GM18861 (cell line): ENCODE results near the gene FBLN5.

Experiments used
- ATAC-seq: cut with Tn5 transposase; IDR thresholded peaks from one replicate; pipeline ENCODE4 v1.9.1; 2021; ENCODE audit not compliant: unreplicated experiment

Gene FBLN5

DNA sequence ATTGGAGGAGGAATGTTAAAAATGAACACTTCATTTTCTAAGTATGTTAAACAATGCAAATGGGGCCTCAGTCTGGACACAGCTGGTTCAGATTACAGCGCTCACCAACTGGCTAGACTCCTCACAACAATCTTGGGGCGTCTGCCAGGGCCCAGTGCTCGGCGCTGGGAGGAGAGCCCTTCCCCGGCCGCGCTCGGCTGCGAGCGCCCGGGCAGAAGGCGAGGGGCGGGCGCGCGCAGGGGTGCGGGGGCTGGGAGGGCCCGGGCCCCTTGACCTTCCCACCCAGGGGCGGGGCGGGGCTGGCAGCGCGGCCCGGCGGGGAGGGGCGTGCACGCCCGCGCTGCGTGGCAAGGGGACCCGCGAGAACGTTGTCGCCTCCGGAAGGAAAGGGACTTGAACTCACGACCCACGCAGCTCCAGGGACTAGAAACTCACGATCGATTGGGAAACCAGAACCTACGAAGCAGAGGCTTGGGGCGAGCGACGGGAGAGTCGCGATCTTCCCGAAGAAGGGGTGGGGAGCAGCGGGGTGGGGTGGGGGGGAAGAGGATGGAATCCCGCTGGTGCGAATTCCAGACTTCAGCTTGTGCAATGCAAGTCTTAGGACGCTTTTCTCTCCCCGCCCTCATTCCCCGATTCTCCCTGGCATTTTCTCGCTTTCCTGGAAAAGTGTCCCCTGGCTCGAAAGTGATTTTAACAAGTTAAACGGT is at the start of gene FBLN5:
Gene FBLN5 (minus strand): TSS at position 220 of the 710 bp plus-strand sequence. CDS start 465 bp downstream, outside the sequence.
- ATAC-seq: no peak

DNA sequence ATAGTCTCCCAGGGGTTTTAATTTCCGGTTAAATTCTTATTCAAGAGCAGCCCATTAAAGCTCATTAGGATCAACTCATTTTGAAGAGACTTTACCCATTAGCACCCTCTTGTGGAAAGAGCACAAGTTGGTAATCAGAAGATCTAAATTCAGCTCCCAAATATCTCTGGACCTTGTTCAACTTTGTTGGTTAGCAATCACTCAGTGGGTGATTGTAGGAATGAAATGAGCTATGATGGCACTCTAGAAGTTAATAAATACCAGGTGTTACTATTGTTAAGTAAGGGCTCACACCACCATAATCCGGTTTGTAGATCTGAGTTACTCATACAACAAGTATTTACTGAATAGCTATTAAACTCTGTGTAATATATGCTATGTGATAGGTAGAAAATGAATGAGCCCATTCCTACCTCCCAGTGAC is 49.5 kb upstream of the FBLN5 start:
- peak; percentile 56 for ATAC-seq

DNA sequence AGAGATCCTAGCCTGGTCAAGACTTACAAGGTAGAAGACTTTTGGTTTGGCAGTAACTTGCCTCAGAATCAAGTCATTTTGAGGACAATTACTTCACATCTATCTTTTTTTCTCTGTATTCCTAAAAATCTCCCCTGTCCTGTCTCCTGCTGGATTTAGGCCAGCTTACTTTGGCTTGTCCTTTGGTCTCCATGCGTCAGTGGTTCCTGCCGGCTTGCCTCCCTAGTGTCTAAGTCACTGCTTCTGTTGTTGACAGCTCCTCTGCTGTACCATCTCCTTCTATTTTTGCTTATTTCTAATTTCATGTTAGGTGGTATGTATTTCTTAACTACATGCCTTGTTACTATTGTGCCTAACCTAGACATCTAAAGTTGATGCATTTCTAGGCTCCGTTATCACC is 39.7 kb upstream of the FBLN5 start:
- ATAC-seq: no peak

DNA sequence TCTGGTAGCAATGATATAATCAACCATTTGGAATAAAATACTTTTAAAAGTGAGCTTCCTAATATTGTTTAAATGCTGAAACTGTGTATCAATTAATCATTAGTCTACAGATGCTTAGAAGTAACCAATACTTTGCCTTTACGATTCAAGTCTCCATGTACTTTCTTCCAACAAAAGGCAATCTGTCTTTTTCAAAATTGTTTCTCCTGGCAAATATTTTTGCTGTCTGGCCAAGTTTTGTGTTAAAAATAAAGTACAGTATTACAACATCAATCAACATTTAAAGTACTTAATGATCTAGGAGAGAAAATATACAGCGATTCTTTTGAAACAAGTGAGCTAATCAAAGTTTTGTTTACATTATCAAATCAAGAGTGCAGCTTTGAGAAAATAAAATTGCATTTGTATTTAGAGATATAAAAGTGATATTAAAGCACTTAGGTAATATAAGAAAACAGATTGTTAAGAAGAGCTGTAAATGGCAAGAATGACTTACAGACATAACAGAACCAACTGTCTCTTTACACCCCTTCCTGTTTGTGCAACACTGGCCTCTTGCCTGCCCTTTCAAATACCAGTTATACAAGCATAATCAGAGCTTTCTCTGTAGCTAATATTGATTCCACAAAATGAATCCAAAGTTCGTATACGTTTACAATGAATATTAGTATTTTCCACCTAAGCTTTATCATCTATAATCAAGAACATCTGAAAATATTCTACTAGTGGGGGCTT is 38.2 kb upstream of the FBLN5 start:
- no peak for ATAC-seq

DNA sequence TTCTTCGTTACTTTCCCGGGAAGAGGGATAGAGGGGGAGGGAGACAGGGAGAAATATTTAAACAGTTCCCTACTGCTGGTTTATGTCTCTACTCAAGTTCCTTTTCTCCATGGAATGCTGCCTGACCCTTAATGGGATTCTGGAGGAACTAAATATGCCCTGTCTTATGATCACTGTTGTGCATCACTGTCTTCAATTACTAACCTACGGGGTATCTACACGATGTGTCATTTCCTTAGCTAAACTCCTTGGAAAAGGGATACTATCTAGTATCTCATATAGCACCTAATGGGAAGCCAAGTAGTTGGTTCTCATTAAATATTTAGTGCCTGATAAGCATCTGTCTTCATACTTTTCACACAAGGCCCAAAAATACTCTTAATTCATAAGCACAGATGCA is 37.5 kb upstream of the FBLN5 start:
- no peak for ATAC-seq

- ATAC-seq: no peak
These were observed 36.1 kb upstream of the FBLN5 start for GRCh38 chr14:91983588-91983987.

DNA sequence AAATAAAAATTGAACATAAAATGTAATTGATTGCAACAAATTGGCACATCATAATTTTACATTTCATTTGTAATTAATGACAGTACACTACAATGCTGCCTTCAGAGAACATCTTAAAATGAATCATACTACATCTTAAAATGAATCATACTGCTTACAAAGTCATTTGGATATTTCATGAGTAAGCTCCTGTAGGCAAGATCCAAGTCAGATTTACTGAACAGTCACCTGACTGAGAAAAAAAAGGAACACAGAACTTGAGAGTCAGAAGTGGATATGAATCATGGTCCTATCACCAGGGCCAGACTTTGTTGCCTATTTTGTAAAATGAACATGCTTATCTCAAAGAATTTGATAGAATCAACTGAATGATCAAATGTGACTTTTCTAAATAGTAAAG is 32.7 kb upstream of the FBLN5 start:
- ATAC-seq: peak; percentile 71

DNA sequence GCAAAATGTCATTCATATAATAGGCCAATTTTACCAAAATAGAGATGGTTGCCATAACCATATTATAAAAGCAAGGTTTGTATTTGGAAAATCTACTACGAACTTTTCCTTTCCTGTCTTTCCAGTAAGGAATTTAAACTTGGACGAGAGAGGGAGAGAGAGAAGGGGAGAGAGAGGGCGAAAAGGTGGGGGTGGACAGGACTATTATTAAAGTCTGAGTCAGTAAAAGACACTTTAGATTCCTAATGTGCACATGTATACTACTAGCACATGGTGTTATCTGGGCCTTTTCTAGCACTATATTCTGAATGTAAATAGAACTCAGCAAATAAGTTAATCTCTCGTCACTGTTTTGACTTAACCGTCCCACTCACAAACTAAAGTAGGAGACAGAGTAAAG is 30.4 kb upstream of the FBLN5 start:
- no peak for ATAC-seq

- ATAC-seq: no peak
These were observed 28.3 kb upstream of the FBLN5 start for GRCh38 chr14:91975763-91976162.

DNA sequence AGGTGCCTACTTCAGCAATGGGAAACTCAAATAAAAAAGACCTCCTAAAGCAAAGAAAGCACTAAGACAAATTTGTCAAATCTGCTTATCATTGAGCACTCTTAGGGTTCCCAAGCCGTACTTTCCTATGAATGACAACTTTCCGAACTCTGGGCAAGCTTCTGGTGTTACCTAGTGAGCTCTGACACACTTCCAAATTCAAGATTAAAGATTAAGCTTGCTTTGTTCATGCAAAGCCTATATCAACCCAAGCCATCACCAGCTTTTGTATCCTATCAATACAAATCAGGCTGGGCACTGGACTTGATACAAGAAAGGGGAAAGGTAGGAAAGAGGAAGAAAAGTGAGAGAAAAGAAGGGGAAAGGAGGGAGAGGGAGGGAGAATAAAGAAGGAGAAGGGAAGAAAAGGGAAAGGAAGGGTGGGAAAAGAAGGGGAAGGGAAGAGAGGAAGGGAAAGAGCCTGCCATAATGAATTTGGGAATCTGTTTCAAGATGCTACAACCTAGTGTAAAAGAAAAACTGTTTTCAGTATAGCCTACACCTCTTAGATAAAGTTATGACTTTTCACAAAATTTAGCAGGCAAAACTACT is 23.8 kb upstream of the FBLN5 start:
- no peak for ATAC-seq

DNA sequence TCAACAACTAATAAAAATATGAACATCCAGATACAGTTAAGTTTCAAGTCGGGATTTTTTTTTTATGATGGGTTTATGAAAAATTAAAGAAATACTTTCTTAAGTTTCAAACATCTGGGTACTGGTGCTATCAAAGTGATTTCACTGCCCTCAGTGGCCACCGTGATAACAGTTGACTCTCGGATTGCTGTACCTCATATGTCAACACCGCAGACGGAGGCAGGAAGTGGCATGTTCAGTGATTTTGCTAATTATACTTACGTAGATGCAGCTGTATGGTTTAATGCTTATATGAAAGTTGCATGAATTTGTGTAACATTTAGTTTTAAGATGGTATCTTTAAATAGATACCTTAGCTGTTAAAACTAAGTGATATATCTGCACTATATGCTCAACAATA is 20.8 kb upstream of the FBLN5 start:
- no peak for ATAC-seq

DNA sequence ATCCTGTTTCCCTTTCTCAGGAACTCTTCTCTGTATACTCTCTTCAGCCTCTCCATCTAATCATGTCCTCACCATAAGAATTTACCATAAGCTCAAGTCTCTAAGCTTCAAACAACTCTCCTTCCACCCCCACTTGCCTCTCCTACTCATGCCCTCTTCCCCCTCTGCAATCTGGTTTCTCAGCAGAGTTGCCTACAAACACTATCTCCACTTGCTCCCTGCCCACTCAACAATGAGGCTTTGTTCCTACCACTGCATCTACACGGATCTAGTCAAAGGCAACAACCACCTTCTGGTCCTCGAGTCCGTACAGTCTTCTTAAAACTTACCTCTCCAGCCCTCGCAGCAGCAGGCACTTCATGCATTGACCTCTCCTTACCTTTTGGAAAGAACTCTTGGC is 17.2 kb upstream of the FBLN5 start:
- no peak for ATAC-seq

GRCh38 chr14:91964011-91964410 is 16.5 kb upstream of the FBLN5 start:
- no peak for ATAC-seq

GRCh38 chr14:91963465-91963864 is 16.0 kb upstream of the FBLN5 start:
- ATAC-seq: no peak

GRCh38 chr14:91961297-91962220 is 14.1 kb upstream of the FBLN5 start:
- ATAC-seq: no peak

GRCh38 chr14:91957876-91958313 is 10.4 kb upstream of the FBLN5 start:
- ATAC-seq: no peak

- ATAC-seq: no peak
These were observed 9.1 kb upstream of the FBLN5 start for GRCh38 chr14:91956616-91957015.

GRCh38 chr14:91955168-91955567 is 7.7 kb upstream of the FBLN5 start:
- no peak for ATAC-seq

DNA sequence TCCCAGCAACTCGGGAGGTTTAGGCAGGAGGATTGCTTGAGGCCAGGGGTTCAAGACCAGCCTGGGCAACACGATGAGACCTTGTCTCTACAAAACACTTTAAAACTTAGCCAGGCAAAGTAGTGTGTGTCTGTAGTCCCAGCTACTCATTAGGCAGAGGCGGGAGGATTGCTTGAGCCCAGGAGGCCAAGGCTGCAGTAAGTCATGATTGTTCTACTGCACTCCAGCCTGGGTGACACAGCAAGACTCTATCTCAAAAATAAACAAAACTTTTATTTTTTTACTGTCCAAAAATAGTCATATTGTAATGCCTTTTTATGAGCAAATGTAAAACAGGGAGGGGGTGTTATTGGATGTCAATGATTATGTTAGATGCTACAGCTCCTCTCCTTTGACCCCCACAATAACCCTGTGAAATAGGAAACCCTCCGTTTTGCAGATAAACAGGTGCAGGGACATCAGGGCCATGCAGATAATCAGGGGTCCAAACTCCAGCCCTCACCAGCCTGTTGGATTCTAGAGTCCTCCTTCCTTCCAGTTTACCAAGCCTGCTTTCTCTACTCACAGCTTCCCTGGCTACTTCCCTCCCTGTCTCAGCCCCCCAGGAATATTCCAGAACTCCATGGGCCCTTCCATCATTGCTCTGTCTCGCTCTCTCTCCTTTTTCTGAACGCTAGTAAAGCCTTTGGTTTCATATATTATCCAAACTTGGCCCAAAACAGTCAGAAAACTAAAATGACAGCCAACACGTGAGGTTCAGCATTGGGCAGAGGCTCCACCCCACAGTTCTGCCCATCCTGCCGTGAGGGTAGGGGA is 5.9 kb upstream of the FBLN5 start:
- ATAC-seq: no peak
